ENCODE measurements around the gene ZCCHC7. TPM values are rescaled to one million over a fixed set of nuclear protein-coding genes. Genes with fewer than 3 reads are reported as not detected.

The ZCCHC7 gene
- total and polyA plus RNA-seq, 10 of the 15 experiments (the other 5 are each of a cell fraction or from before 2014, with no cell fraction given), result 42.9 to 178 (median 53.3) TPM

DNA sequence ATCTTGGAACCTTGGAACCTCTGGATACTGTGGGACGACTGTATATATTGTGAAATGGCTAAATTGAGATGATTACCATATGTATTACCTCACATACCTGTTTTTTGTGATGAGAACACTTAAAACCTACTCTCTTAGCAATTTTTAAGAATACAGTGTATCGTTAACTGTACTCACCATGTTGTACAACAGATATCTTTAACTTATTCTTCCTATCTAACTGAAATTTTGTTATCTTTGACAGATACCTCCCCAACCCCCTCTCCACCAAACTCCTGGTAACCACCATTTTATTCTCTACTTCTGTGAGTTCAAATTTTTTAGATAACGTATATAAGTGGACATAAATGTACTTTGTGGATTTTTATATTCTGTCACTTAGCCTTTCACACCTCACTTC lies 126.5 kb downstream of the ZCCHC7 start:
- Histone ChIP-seq H3K36me3 (ENCODE audit: control insufficient read depth in 2 of 2, insufficient read depth in 2 of 2, low read length in 1 of 2) (peaks cover 0 to 4% of the 10 kb centered on the region in 2 experiments), H3K4me1 (ENCODE audit: control insufficient read depth, insufficient read depth, low read length) (peaks cover 5% of the 10 kb centered on the region), H3K27ac (ENCODE audit: control insufficient read depth, insufficient read depth) (no peak overlapping the region), H4K20me1 (ENCODE audit: control insufficient read depth, insufficient read depth) (no peaks in the 10 kb centered on the region), H3K27me3 (replicated peaks in 1 of 2; ENCODE audit: control insufficient read depth in 2 of 2, insufficient read depth in 2 of 2, low read length in 1 of 2) (no peaks in the 10 kb centered on the region), H3K4me2 (ENCODE audit: control insufficient read depth, insufficient read depth) (no peak overlapping the region), H3K9ac (ENCODE audit: control insufficient read depth, insufficient read depth, low read length) (no peak overlapping the region), H2AFZ (ENCODE audit: control insufficient read depth, low read depth, low read length) (no peak overlapping the region), H3K79me2 (ENCODE audit: control insufficient read depth, insufficient read depth, low read length) (peaks cover 23% of the 10 kb centered on the region), H3K9me3 (replicated peaks; ENCODE audit: control insufficient read depth, insufficient read depth, low read length) (no peaks in the 10 kb centered on the region; the same call in 2 of the 3 replicates), H3K4me3 (no peak overlapping the region)
- ChIA-PET POLR2A (interaction anchor here (1.2 kb wide), 1 partner anchor 11 kb away, joined by 3 read pairs; no protein-coding TSS in a partner anchor), SMC1A (ENCODE audit: uncharacterized antibody, unreplicated experiment) (no interaction called here), RAD21 (ENCODE audit: unreplicated experiment) (no interaction called here), CTCF (no interaction called here)
- no peak for DNase-seq (ENCODE audit: low read depth, low spot score)
- no peak for TF ChIP-seq SMAD1 (IDR thresholded peaks at IDR 0.05; ENCODE audit: low read depth, partially characterized antibody)
- TF ChIP-seq NFIC (IDR thresholded peaks at IDR 0.05; ENCODE audit: low read depth, low read length), result no peak
- no peak for TF ChIP-seq IRF4 (IDR thresholded peaks at IDR 0.05; ENCODE audit: low read depth, low read length)
- TF ChIP-seq, protein P1, sequence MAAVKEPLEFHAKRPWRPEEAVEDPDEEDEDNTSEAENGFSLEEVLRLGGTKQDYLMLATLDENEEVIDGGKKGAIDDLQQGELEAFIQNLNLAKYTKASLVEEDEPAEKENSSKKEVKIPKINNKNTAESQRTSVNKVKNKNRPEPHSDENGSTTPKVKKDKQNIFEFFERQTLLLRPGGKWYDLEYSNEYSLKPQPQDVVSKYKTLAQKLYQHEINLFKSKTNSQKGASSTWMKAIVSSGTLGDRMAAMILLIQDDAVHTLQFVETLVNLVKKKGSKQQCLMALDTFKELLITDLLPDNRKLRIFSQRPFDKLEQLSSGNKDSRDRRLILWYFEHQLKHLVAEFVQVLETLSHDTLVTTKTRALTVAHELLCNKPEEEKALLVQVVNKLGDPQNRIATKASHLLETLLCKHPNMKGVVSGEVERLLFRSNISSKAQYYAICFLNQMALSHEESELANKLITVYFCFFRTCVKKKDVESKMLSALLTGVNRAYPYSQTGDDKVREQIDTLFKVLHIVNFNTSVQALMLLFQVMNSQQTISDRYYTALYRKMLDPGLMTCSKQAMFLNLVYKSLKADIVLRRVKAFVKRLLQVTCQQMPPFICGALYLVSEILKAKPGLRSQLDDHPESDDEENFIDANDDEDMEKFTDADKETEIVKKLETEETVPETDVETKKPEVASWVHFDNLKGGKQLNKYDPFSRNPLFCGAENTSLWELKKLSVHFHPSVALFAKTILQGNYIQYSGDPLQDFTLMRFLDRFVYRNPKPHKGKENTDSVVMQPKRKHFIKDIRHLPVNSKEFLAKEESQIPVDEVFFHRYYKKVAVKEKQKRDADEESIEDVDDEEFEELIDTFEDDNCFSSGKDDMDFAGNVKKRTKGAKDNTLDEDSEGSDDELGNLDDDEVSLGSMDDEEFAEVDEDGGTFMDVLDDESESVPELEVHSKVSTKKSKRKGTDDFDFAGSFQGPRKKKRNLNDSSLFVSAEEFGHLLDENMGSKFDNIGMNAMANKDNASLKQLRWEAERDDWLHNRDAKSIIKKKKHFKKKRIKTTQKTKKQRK (IDR thresholded peaks at IDR 0.05; ENCODE audit: low read depth, low read length), result no peak
- in situ Hi-C loops (cut with MboI), result no loop called here
- no peak for ATAC-seq
- BruUV-seq (replicated peaks), result no TSS peak
- no peak for FAIRE-seq
- WGBS (ENCODE audit: insufficient coverage, insufficient replicate concordance, low lambda C conversion rate, missing lambda C conversion rate), result 99% methylated on average over 3 of the region's 3 CpGs
- intact Hi-C loops (cut with micrococcal nuclease; ENCODE audit: unreplicated experiment), result no loop called here

All from GM12878 (cell line).